Hematopoietic multipotent progenitor cell treated with erythropoietin and hydrocortisone succinate and interleukin-3 and kit ligand, for 8 days (in vitro differentiated cells): ENCODE measurements around the gene SS18L1.
"Not testable (repeated sequence)": the region's sequence is repeated elsewhere in the genome, so short reads cannot be mapped to it uniquely, and the experiment has no call there.

Experiments
- DNase-seq: peaks from one replicate; pipeline ENCODE4 v3.0.0-alpha.2; 2015

SS18L1 gene

GRCh38 chr20:62138912-62139311 lies 4.7 kb upstream of the SS18L1 start:
- DNase-seq, result no peak

GRCh38 chr20:62139636-62140035 lies 3.9 kb upstream of the SS18L1 start:
- no peak for DNase-seq

GRCh38 chr20:62141043-62141396 lies 2.5 kb upstream of the SS18L1 start:
- no peak for DNase-seq

- DNase-seq, result no peak
Observed at GRCh38 chr20:62141397-62142251, 1.9 kb upstream of the SS18L1 start.

GRCh38 chr20:62142252-62143080 lies 1.1 kb upstream of the SS18L1 start:
- no peak for DNase-seq

GRCh38 chr20:62143957-62144825 lies 622 bp downstream of the SS18L1 start:
- peak; percentile 70 for DNase-seq

- DNase-seq, result no peak
Observed at GRCh38 chr20:62145688-62146018, 2.1 kb downstream of the SS18L1 start.

GRCh38 chr20:62146019-62146755 lies 2.6 kb downstream of the SS18L1 start:
- peak; percentile 81 for DNase-seq

GRCh38 chr20:62147125-62147524 lies 3.6 kb downstream of the SS18L1 start:
- DNase-seq, result no peak

- no peak for DNase-seq
Observed at GRCh38 chr20:62147528-62147927, 4.0 kb downstream of the SS18L1 start.

- not testable (repeated sequence) for DNase-seq
Observed at GRCh38 chr20:62148383-62148782, 4.8 kb downstream of the SS18L1 start.

GRCh38 chr20:62148908-62149314 lies 5.3 kb downstream of the SS18L1 start:
- DNase-seq, result no peak

- no peak for DNase-seq
Observed at GRCh38 chr20:62149532-62150309, 6.2 kb downstream of the SS18L1 start.

- no peak for DNase-seq
Observed at GRCh38 chr20:62150310-62150575, 6.7 kb downstream of the SS18L1 start.

GRCh38 chr20:62151225-62151624 lies 7.7 kb downstream of the SS18L1 start:
- DNase-seq, result no peak

GRCh38 chr20:62151835-62152364 lies 8.3 kb downstream of the SS18L1 start:
- DNase-seq, result no peak

GRCh38 chr20:62155428-62156253 lies 12.1 kb downstream of the SS18L1 start:
- DNase-seq, result no peak

- DNase-seq, result no peak
Observed at GRCh38 chr20:62156254-62156556, 12.6 kb downstream of the SS18L1 start.

GRCh38 chr20:62156592-62157386 lies 13.2 kb downstream of the SS18L1 start:
- DNase-seq, result peak; percentile 75
